ENCODE results near the gene REV3L. TPM values are rescaled to one million over a fixed set of nuclear protein-coding genes. Genes with fewer than 3 reads are reported as not detected.
"Not testable (repeated sequence)": the region's sequence is repeated elsewhere in the genome, so short reads cannot be mapped to it uniquely, and the experiment has no call there.

The REV3L gene
- total and polyA plus RNA-seq, 4 donors, result 5.0 to 74.9 (median 41.2) TPM

- ATAC-seq (ENCODE audit: low FRiP score) (no peak), DNase-seq (no peak)
- H3K9me3 ChIP-seq (ENCODE audit: control insufficient read depth, low read length), result no peaks in the 10 kb centered on the region
- no peak overlapping the region for H3K4me3 ChIP-seq (ENCODE audit: low read length in 2 of 2)
- no peak overlapping the region for H3K27ac ChIP-seq (ENCODE audit: low read depth in 1 of 2, low read length in 2 of 2)
- no peaks in the 10 kb centered on the region for H3K36me3 ChIP-seq (ENCODE audit: control insufficient read depth in 1 of 2, insufficient read depth in 2 of 2, low read length in 1 of 2)
- intact Hi-C loops (cut with DNase I), result loop anchor here in 1 of 2 donors (5.0 kb wide), 2 partner anchors 226 to 386 kb away; partner anchors contain the start of gene REV3L
- H3K27me3 ChIP-seq (ENCODE audit: control insufficient read depth in 1 of 2, insufficient read depth in 2 of 2, low read length in 1 of 2), result no peaks in the 10 kb centered on the region
- peaks cover 0 to 4% of the 10 kb centered on the region in 2 donors for H3K4me1 ChIP-seq (ENCODE audit: control insufficient read depth in 1 of 2, insufficient read depth in 2 of 2, low read length in 2 of 2)
Measured at GRCh38 chr6:111256646-111257045, 226.4 kb downstream of the REV3L start.

GRCh38 chr6:111255838-111256237, 227.2 kb downstream of the REV3L start:
- 46 to 53% methylated on average over 2 of the region's 2 CpGs for WGBS, 2 donors
- intact Hi-C loops (cut with DNase I), result loop anchor here in 1 of 2 donors (5.0 kb wide), 2 partner anchors 226 to 386 kb away; partner anchors contain the start of gene REV3L

GRCh38 chr6:111254779-111255166, 228.2 kb downstream of the REV3L start:
- Histone ChIP-seq H3K9me3 (ENCODE audit: control insufficient read depth, low read length) (no peaks in the 10 kb centered on the region), H3K36me3 (ENCODE audit: control insufficient read depth in 1 of 2, insufficient read depth in 2 of 2, low read length in 1 of 2) (no peaks in the 10 kb centered on the region), H3K27ac (ENCODE audit: low read depth in 1 of 2, low read length in 2 of 2) (no peak overlapping the region), H3K4me3 (ENCODE audit: low read length in 2 of 2) (no peak overlapping the region), H3K27me3 (ENCODE audit: control insufficient read depth in 1 of 2, insufficient read depth in 2 of 2, low read length in 1 of 2) (no peaks in the 10 kb centered on the region), H3K4me1 (ENCODE audit: control insufficient read depth in 1 of 2, insufficient read depth in 2 of 2, low read length in 2 of 2) (peaks cover 0 to 1% of the 10 kb centered on the region in 2 donors)
- DNase-seq (no peak), ATAC-seq (ENCODE audit: low FRiP score) (no peak)
- 87 to 92% methylated on average over 6 of the region's 6 CpGs for WGBS, 2 donors
- intact Hi-C loops (cut with DNase I), result loop anchor here in 1 of 2 donors (5.0 kb wide), 2 partner anchors 228 to 388 kb away; partner anchors contain the start of gene REV3L

More at GRCh38 chr6:111255838-111256237, 227.2 kb downstream of the REV3L start:
- not testable (repeated sequence) for H3K36me3 ChIP-seq (ENCODE audit: control insufficient read depth in 1 of 2, insufficient read depth in 2 of 2, low read length in 1 of 2); H3K4me1 ChIP-seq (ENCODE audit: control insufficient read depth in 1 of 2, insufficient read depth in 2 of 2, low read length in 2 of 2); H3K9me3 ChIP-seq (ENCODE audit: control insufficient read depth, low read length); H3K27ac ChIP-seq (ENCODE audit: low read depth in 1 of 2, low read length in 2 of 2); ATAC-seq (ENCODE audit: low FRiP score); H3K4me3 ChIP-seq (ENCODE audit: low read length in 2 of 2); H3K27me3 ChIP-seq (ENCODE audit: control insufficient read depth in 1 of 2, insufficient read depth in 2 of 2, low read length in 1 of 2); DNase-seq

- no peaks in the 10 kb centered on the region for H3K36me3 ChIP-seq (ENCODE audit: control insufficient read depth in 1 of 2, insufficient read depth in 2 of 2, low read length in 1 of 2)
- intact Hi-C loops (cut with DNase I), result no loop called here
- H3K27me3 ChIP-seq (ENCODE audit: control insufficient read depth in 1 of 2, insufficient read depth in 2 of 2, low read length in 1 of 2), result no peaks in the 10 kb centered on the region
- H3K27ac ChIP-seq (ENCODE audit: low read depth in 1 of 2, low read length in 2 of 2), result no peak overlapping the region
- no peaks in the 10 kb centered on the region for H3K9me3 ChIP-seq (ENCODE audit: control insufficient read depth, low read length)
- DNase-seq, result no peak
- no peak for ATAC-seq (ENCODE audit: low FRiP score)
- 86 to 87% methylated on average over 9 of the region's 9 CpGs for WGBS, 2 donors
- no peak overlapping the region for H3K4me3 ChIP-seq (ENCODE audit: low read length in 2 of 2)
- H3K4me1 ChIP-seq (ENCODE audit: control insufficient read depth in 1 of 2, insufficient read depth in 2 of 2, low read length in 2 of 2), result peaks cover 0 to 1% of the 10 kb centered on the region in 2 donors
Measured at GRCh38 chr6:111254004-111254778, 228.8 kb downstream of the REV3L start.

DNA sequence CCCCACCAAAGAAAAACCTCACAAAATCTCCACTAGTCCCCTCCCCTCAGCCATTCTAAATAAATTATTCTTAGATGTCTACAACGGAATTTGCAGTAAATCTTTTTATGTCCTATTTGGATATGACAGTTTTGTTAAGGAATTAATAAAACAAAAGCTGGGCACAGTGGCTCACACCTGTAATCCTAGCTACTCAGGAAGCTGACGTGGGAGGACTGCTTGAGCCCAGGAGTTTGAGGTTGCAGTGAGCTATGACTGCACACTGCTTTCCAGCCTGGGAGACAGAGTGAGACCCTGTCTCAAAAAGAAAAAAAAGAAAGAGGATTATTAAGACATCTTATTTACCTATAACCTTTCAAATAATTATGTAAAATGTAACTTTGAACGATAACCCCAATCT, 230.3 kb downstream of the REV3L start:
- ATAC-seq (ENCODE audit: low FRiP score) (no peak), DNase-seq (no peak)
- no peaks in the 10 kb centered on the region for H3K27me3 ChIP-seq (ENCODE audit: control insufficient read depth in 1 of 2, insufficient read depth in 2 of 2, low read length in 1 of 2)
- no peak overlapping the region for H3K4me3 ChIP-seq (ENCODE audit: low read length in 2 of 2)
- intact Hi-C loops (cut with DNase I), result no loop called here
- peaks cover 0 to 1% of the 10 kb centered on the region in 2 donors for H3K4me1 ChIP-seq (ENCODE audit: control insufficient read depth in 1 of 2, insufficient read depth in 2 of 2, low read length in 2 of 2)
- H3K36me3 ChIP-seq (ENCODE audit: control insufficient read depth in 1 of 2, insufficient read depth in 2 of 2, low read length in 1 of 2), result no peaks in the 10 kb centered on the region
- no peak overlapping the region for H3K27ac ChIP-seq (ENCODE audit: low read depth in 1 of 2, low read length in 2 of 2)
- H3K9me3 ChIP-seq (ENCODE audit: control insufficient read depth, low read length), result no peaks in the 10 kb centered on the region
- 87 to 94% methylated on average over 3 of the region's 3 CpGs for WGBS, 2 donors

DNA sequence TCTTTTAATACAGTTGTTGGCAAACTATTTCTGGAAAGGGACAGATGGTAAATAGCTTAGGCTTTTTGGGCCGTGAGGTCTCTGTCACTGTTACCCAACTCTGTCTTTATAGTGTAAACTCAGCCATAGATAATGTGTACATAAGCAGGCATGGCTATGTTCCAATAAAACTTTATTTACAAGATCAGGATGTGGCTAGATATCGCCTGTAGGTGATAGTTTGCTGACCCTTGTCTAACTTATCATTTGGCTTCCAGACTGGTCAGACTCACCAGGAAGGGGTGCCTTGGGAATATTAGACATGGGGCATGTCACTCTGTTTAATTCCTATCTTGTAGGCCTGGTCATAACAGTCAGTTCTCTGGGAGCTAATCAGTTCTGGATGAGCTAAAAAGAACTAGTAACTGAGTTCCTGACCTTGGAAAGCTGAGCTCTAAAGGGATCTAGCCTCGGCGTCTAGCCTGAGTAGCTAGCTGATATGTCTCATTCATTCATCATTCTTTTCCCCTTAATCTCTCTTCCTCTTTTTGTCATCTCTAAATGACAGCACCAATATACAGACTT, 232.1 kb downstream of the REV3L start:
- Histone ChIP-seq H3K4me1 (ENCODE audit: control insufficient read depth in 1 of 2, insufficient read depth in 2 of 2, low read length in 2 of 2) (peaks cover 0 to 1% of the 10 kb centered on the region in 2 donors), H3K9me3 (ENCODE audit: control insufficient read depth, low read length) (no peaks in the 10 kb centered on the region), H3K27me3 (ENCODE audit: control insufficient read depth in 1 of 2, insufficient read depth in 2 of 2, low read length in 1 of 2) (no peaks in the 10 kb centered on the region), H3K27ac (ENCODE audit: low read depth in 1 of 2, low read length in 2 of 2) (no peak overlapping the region), H3K4me3 (ENCODE audit: low read length in 2 of 2) (no peak overlapping the region), H3K36me3 (ENCODE audit: control insufficient read depth in 1 of 2, insufficient read depth in 2 of 2, low read length in 1 of 2) (no peaks in the 10 kb centered on the region)
- no peak for DNase-seq
- ATAC-seq (ENCODE audit: low FRiP score), result no peak
- WGBS, 2 donors, result 86 to 94% methylated on average over 4 of the region's 4 CpGs
- intact Hi-C loops (cut with DNase I), result no loop called here

Other genes with a start within 250 kb of the REV3L start
- 10 to 100 TPM; 24.7 to 39.0 TPM for gene TRAF3IP2, start 122.7 kb upstream of the REV3L start, total RNA-seq
- gene TRAF3IP2, start 122.7 kb upstream of the REV3L start, polyA plus RNA-seq, result 10 to 100 TPM; 12.0 to 12.2 TPM